A549 (cell line): ENCODE data around the gene S100B. TPM values are rescaled to one million over a fixed set of nuclear protein-coding genes. Genes with fewer than 3 reads are reported as not detected.

Experiments
- ATAC-seq, 2 experiments: fragments of 200-7000 bp in 1 of 2; fragments of >200 bp in 1 of 2; cut with Nextera tagmentation in 1 of 2; cut with Tn5 transposase in 1 of 2; 3 replicates each; pipeline versions ENCODE4 v1.8.0 to v1.9.1; 2018 to 2020; ENCODE audit warnings: mild to moderate bottlenecking in 1 of 2, moderate library complexity in 1 of 2
- CTCF ChIA-PET: fragments of 300-600 bp; sonication (Branson Sonifier 250); formaldehyde crosslinking; extraction: SDS; loops from one replicate; lab custom pipeline; 2021; ENCODE audit warnings: antibody characterized with exemption, inconsistent platforms; lab: Yijun Ruan, JAX
- POLR2A ChIA-PET: fragments of 350-600 bp; formaldehyde crosslinking; extraction: SDS; loops from one replicate; lab custom pipeline; 2021; ENCODE audit warnings: antibody characterized with exemption, inconsistent platforms; lab: Yijun Ruan, JAX
- DNase-seq, 2 experiments: peaks; one replicate each; pipeline versions ENCODE4 v3.0.0 to v3.0.0-alpha.2; 2011 to 2016; ENCODE audit warnings: low read depth in 1 of 2, low spot score in 1 of 2
- FAIRE-seq: peaks from 2 replicates; lab custom pipeline; 2011; peaks lifted over from hg19 to GRCh38; lab: Jason Lieb, UNC
- H3K27ac ChIP-seq, 2 experiments: fragments of >200 bp; sonication (Bioruptor Twin); formaldehyde crosslinking; 3 replicates each; pipeline ENCODE4 v1.5.1; 2016 to 2017
- H3K4me1 ChIP-seq: fragments of >200 bp; sonication (Bioruptor Twin); formaldehyde crosslinking; 3 replicates; pipeline ENCODE4 v1.6.1; 2016
- H3K4me2 ChIP-seq: fragments of >200 bp; sonication (Bioruptor Twin); formaldehyde crosslinking; 3 replicates; pipeline ENCODE4 v1.6.1; 2016
- H3K4me3 ChIP-seq: fragments of >200 bp; sonication (Bioruptor Twin); formaldehyde crosslinking; 3 replicates; pipeline ENCODE4 v1.5.1; 2016
- H3K9me3 ChIP-seq: fragments of >200 bp; sonication (Bioruptor Twin); formaldehyde crosslinking; 3 replicates; pipeline ENCODE4 v1.6.1; 2016
- BHLHE40 ChIP-seq: IDR thresholded peaks from 2 replicates; pipeline ENCODE4 v1.6.1; 2012; ENCODE audit warnings: low read depth, low read length, inconsistent platforms
- CBX8 ChIP-seq: fragments of 200-600 bp; sonication (generic); IDR thresholded peaks from 2 replicates; pipeline ENCODE4 v1.6.1; 2016
- CEBPB ChIP-seq, 2 experiments: fragments of >200 bp in 1 of 2; sonication (Bioruptor Twin) in 1 of 2; formaldehyde crosslinking in 1 of 2; IDR thresholded peaks; 2 replicates each; pipeline ENCODE4 v1.6.1; 2012 to 2016
- CHD2 ChIP-seq: fragments of 150-350 bp; IDR thresholded peaks from 2 replicates; pipeline ENCODE4 v1.6.1; 2014; ENCODE audit warnings: low read length; ENCODE audit not compliant: partially characterized antibody
- CHD4 ChIP-seq: fragments of 200-600 bp; sonication (generic); IDR thresholded peaks from 2 replicates; pipeline ENCODE4 v1.6.1; 2016; ENCODE audit warnings: antibody characterized with exemption, mild to moderate bottlenecking, borderline replicate concordance
- E2F6 ChIP-seq: IDR thresholded peaks from 2 replicates; pipeline ENCODE4 v1.6.1; 2012; ENCODE audit warnings: low read depth, borderline replicate concordance
- EHMT2 ChIP-seq: fragments of 200-600 bp; sonication (generic); IDR thresholded peaks from 2 replicates; pipeline ENCODE4 v1.6.1; 2016; ENCODE audit warnings: antibody characterized with exemption, low read depth, mild to moderate bottlenecking, moderate library complexity
- ESRRA ChIP-seq: fragments of 150-350 bp; IDR thresholded peaks from 2 replicates; pipeline ENCODE4 v1.6.1; 2014; ENCODE audit warnings: mild to moderate bottlenecking, low read length, borderline replicate concordance
- FOSL2 ChIP-seq, 2 experiments: fragments of 450-650 bp in 1 of 2; fragments of >200 bp in 1 of 2; sonication (Bioruptor Twin) in 1 of 2; formaldehyde crosslinking; IDR thresholded peaks; 2 replicates each; pipeline versions ENCODE4 v1.5.0 to v1.6.1; 2016 to 2020; ENCODE audit warnings: mild to moderate bottlenecking in 1 of 2, moderate library complexity in 1 of 2
- HES2 ChIP-seq: fragments of >200 bp; sonication (Bioruptor Twin); formaldehyde crosslinking; IDR thresholded peaks from 2 replicates; pipeline ENCODE4 v1.6.1; 2016
- HOXB13 ChIP-seq: fragments of 250-450 bp; sonication (Bioruptor Pico); IDR thresholded peaks from 2 replicates; pipeline ENCODE4 v1.5.0; 2020; ENCODE audit warnings: low read depth, mild to moderate bottlenecking, moderate library complexity
- JUNB ChIP-seq: fragments of >200 bp; sonication (Bioruptor Twin); formaldehyde crosslinking; IDR thresholded peaks from 2 replicates; pipeline ENCODE4 v1.6.1; 2016
- KDM5A ChIP-seq: fragments of 200-600 bp; sonication (generic); IDR thresholded peaks from 2 replicates; pipeline ENCODE4 v1.6.1; 2016; ENCODE audit warnings: antibody characterized with exemption, mild to moderate bottlenecking
- MAFK ChIP-seq: fragments of 450-650 bp; IDR thresholded peaks from 2 replicates; pipeline ENCODE4 v1.6.1; 2014; ENCODE audit not compliant: partially characterized antibody
- MAZ ChIP-seq: fragments of 150-350 bp; IDR thresholded peaks from 2 replicates; pipeline ENCODE4 v1.6.1; 2014; ENCODE audit warnings: antibody characterized with exemption, low read depth, low read length, borderline replicate concordance
- NR3C1 ChIP-seq: fragments of >200 bp; sonication (Bioruptor Twin); formaldehyde crosslinking; IDR thresholded peaks from 3 replicates; pipeline ENCODE4 v1.6.1; 2017
- PHF8 ChIP-seq: fragments of 200-600 bp; sonication (generic); IDR thresholded peaks from 2 replicates; pipeline ENCODE4 v1.6.1; 2016; ENCODE audit warnings: low read depth, mild to moderate bottlenecking, antibody characterized with exemption, moderate library complexity, borderline replicate concordance
- RARB ChIP-seq: fragments of 250-450 bp; sonication (Bioruptor Pico); IDR thresholded peaks from 2 replicates; pipeline ENCODE4 v1.8.0; 2021; ENCODE audit warnings: mild to moderate bottlenecking, moderate library complexity
- RNF2 ChIP-seq: fragments of 200-600 bp; sonication (generic); IDR thresholded peaks from 2 replicates; pipeline ENCODE4 v1.6.1; 2016; ENCODE audit warnings: low read depth, mild to moderate bottlenecking, antibody characterized with exemption, moderate library complexity, borderline replicate concordance
- SMC3 ChIP-seq: fragments of >200 bp; sonication (Bioruptor Twin); formaldehyde crosslinking; IDR thresholded peaks from 3 replicates; pipeline ENCODE4 v1.6.1; 2018; ENCODE audit warnings: inconsistent platforms
- SREBF2 ChIP-seq: fragments of 450-650 bp; IDR thresholded peaks from 2 replicates; pipeline ENCODE4 v1.6.1; 2014; ENCODE audit warnings: mild to moderate bottlenecking, moderate library complexity
- ZFP36 ChIP-seq: fragments of 450-650 bp; IDR thresholded peaks from 2 replicates; pipeline ENCODE4 v1.6.1; 2014; ENCODE audit warnings: borderline replicate concordance; ENCODE audit not compliant: partially characterized antibody
- WGBS: methylation state at CpG from one replicate; pipeline ENCODE4 v1.1.6; 2017; ENCODE audit errors: missing lambda C conversion rate; 5-methylcytosine and 5-hydroxymethylcytosine counted together
- polyA minus RNA-seq: library from RNA; depleted of rRNA, polyadenylated mRNA; stranded (reverse); fragments of >200 nt; gene quantifications from 2 replicates; pipeline ENCODE4 v1.2.3, GENCODE V29; 2011; rRNA and poly(A)+ RNA removed
- polyA plus RNA-seq, 4 experiments: library from polyadenylated mRNA; depleted of rRNA in 3 of 4; stranded (reverse); fragments of >200 nt; fragmentation: RNase III in 1 of 4; extraction: RNeasy Plus Mini Kit Qiagen cat#74134 plus additional on column Dnase treatment in 1 of 4; gene quantifications; 2 replicates in 3 of 4; 3 replicates in 1 of 4; pipeline ENCODE4 v1.2.3, GENCODE V29; 2011 to 2017
- TF ChIP-seq, protein P1 (sequence below): IDR thresholded peaks from 2 replicates; pipeline ENCODE4 v1.6.1; 2012

The S100B gene
- polyA plus RNA-seq (2011; rRNA removed), result not detected in 2 replicates
- not detected in 2 replicates for polyA plus RNA-seq (2012; cell fraction: cytosol; rRNA removed)
- polyA plus RNA-seq (2012; cell fraction: nucleus; rRNA removed), result not detected in 2 replicates
- not detected in 3 replicates for polyA plus RNA-seq (2017; fragmentation: RNase III; extraction: RNeasy Plus Mini Kit Qiagen cat#74134 plus additional on column Dnase treatment)
- not detected in 2 replicates for polyA minus RNA-seq

- ChIA-PET POLR2A (no interaction called here), CTCF (interaction anchor here (1.8 kb wide), 1 partner anchor 10 kb away, joined by 5 read pairs; no protein-coding TSS in a partner anchor)
- Histone ChIP-seq H3K27ac (no peak within 1 kb of the TSS), H3K4me2 (no peak within 1 kb of the TSS), H3K4me3 (no peak within 1 kb of the TSS), H3K4me1 (no peaks in the 10 kb centered on the region), H3K9me3 (no peaks in the 10 kb centered on the region; the same call in 2 of the 3 replicates)
- FAIRE-seq (no peak), ATAC-seq (no peak), DNase-seq (no peak)
- TF ChIP-seq CHD2 (no peak), SMC3 (no peak), HOXB13 (CRISPR knock-in tag) (no peak), ESRRA (no peak), RARB (CRISPR knock-in tag) (no peak), FOSL2 (IDR thresholded peaks at IDR 0.05) (no peak), FOSL2 (CRISPR knock-in tag; IDR thresholded peaks at IDR 0.05) (no peak), JUNB (no peak), CBX8 (no peak), ZFP36 (no peak), RNF2 (no peak), PHF8 (no peak), BHLHE40 (no peak), EHMT2 (no peak), CHD4 (no peak), NR3C1 (no peak), MAFK (no peak), HES2 (no peak)
- TF ChIP-seq, protein P1, sequence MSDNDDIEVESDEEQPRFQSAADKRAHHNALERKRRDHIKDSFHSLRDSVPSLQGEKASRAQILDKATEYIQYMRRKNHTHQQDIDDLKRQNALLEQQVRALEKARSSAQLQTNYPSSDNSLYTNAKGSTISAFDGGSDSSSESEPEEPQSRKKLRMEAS, result no peak
- 75% methylated on average over 12 of the region's 15 CpGs for WGBS
These were observed at the start of gene S100B for GRCh38 chr21:46604975-46605766. S100B (minus strand) TSS chr21:46605082; CDS start chr21:46602415, 2,667 bp downstream.

GRCh38 chr21:46651121-46651520 lies 46.2 kb upstream of the S100B start:
- no peak overlapping the region for H3K27ac ChIP-seq
- ATAC-seq (no peak), DNase-seq (no peak), FAIRE-seq (no peak)
- no peak overlapping the region for H3K4me3 ChIP-seq
- 100% methylated on average over 3 of the region's 7 CpGs for WGBS
- CTCF ChIA-PET, result no interaction called here
- H3K4me1 ChIP-seq, result no peaks in the 10 kb centered on the region
- H3K9me3 ChIP-seq, result peaks cover 12% of the 10 kb centered on the region; the same call in 1 of the 3 replicates
- POLR2A ChIA-PET, result no interaction called here
- H3K4me2 ChIP-seq, result no peak overlapping the region
- TF ChIP-seq ZFP36 (no peak), E2F6 (no peak)
- TF ChIP-seq, all 56 proteins: peak for 0

- Histone ChIP-seq H3K4me2 (no peak overlapping the region), H3K4me3 (no peak overlapping the region), H3K27ac (no peak overlapping the region), H3K9me3 (peaks cover 12% of the 10 kb centered on the region; the same call in 1 of the 3 replicates), H3K4me1 (no peaks in the 10 kb centered on the region)
- no peak for FAIRE-seq
- 96% methylated on average over 14 of the region's 14 CpGs for WGBS
- ChIA-PET CTCF (no interaction called here), POLR2A (no interaction called here)
- no peak for DNase-seq
- no peak for ATAC-seq
- TF ChIP-seq SREBF2, result no peak
- TF ChIP-seq KDM5A, result no peak
- no peak for TF ChIP-seq CEBPB (IDR thresholded peaks at IDR 0.05)
- TF ChIP-seq MAZ, result no peak
These were observed 45.7 kb upstream of the S100B start for GRCh38 chr21:46650476-46651098.
